Vagina (tissue), 2 donors: ENCODE results near the gene RBM4. TPM values are rescaled to one million over a fixed set of nuclear protein-coding genes. Genes with fewer than 3 reads are reported as not detected.

Source experiments
- DNase-seq, 2 donors: peaks; one replicate each; pipeline ENCODE4 v3.0.0-alpha.2; 2017; ENCODE audit errors: extremely low spot score in 2 of 2
- H3K27ac ChIP-seq: fragments of 200-600 bp; sonication (generic); one replicate; pipeline ENCODE4 v1.5.1; 2019
- H3K27me3 ChIP-seq: fragments of 200-600 bp; sonication (generic); one replicate; pipeline ENCODE4 v1.5.1; 2019
- H3K36me3 ChIP-seq, 2 donors: fragments of 200-600 bp; sonication (generic); one replicate each; pipeline ENCODE4 v1.5.1; 2017 to 2019
- H3K4me1 ChIP-seq: fragments of 200-600 bp; sonication (generic); one replicate; pipeline ENCODE4 v1.5.1; 2019
- H3K4me3 ChIP-seq, 2 donors: fragments of 200-600 bp; sonication (generic); 1 replicate in 1 of 2; 2 replicates in 1 of 2; pipeline ENCODE4 v1.5.1; 2016 to 2019
- H3K9me3 ChIP-seq: fragments of 200-600 bp; sonication (generic); one replicate; pipeline ENCODE4 v1.5.1; 2019
- POLR2A ChIP-seq, 2 donors: fragments of 450-650 bp; IDR thresholded peaks; one replicate each; pipeline ENCODE4 v1.6.1; 2017; ENCODE audit warnings: antibody characterized with exemption in 2 of 2, mild to moderate bottlenecking in 2 of 2, moderate library complexity in 2 of 2
- POLR2AphosphoS5 ChIP-seq, 2 donors: sonication (generic); formaldehyde crosslinking; IDR thresholded peaks; one replicate each; pipeline ENCODE4 v1.9.0; 2017; ENCODE audit warnings: antibody characterized with exemption in 2 of 2, mild to moderate bottlenecking in 2 of 2, low read depth in 1 of 2; ENCODE audit not compliant: insufficient read depth in 1 of 2
- intact Hi-C: fragments of 100-400 bp; cut with DNase I; formaldehyde crosslinking; loops from one replicate; pipeline ENCODE4 v1.15.1; 2023
- total RNA-seq: library from RNA; depleted of rRNA; stranded (reverse); fragments of >200 nt; gene quantifications from one replicate; pipeline ENCODE4 v1.2.3, GENCODE V29; 2016
- TF ChIP-seq, protein P1 (sequence below), 3 experiments: fragments of 450-650 bp in 2 of 3; fragments of 200-600 bp in 1 of 3; sonication (generic) in 1 of 3; IDR thresholded peaks; one replicate each; pipeline ENCODE4 v1.5.1; 2017 to 2019; ENCODE audit warnings: antibody characterized with exemption in 3 of 3, mild to moderate bottlenecking in 2 of 3, moderate library complexity in 2 of 3

RBM4 gene
- total RNA-seq, 1 donor from 2014 or later: 61.1 TPM

DNA sequence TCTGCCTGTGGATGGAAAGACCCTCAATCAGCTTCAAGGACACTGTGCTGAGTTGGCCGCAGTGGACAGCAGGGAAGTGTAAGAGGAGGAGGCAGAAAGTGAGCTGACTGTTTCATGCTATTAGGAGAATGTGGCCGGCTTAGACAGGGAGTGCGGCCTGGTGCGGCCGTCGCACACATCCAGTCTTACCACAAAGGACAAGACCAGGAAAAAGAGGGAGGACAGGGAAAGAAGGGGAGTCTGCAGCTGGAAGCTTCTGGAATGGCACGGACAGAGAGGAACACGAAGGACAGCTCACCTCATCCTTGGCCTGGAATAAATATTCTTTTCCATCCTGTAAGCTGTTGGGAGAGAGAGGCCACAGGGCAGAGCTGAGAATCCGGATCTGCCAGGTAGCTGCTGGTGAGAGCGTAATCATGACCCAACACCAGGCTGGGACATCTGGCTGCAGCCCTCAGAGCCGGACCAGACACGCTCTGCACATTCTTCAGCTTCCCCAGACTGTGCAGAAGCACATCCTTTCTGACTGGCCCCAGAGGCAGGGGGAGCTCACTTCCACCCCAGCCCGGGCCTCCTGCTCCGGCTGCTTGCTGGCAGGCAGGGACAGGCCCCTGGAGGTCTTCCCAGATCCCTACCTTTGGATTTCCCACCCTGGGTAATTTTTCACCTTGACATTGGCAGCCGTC, 47.7 kb downstream of the RBM4 start:
- peak in 1 of 2 donors; percentile 85 for DNase-seq
- H3K27ac ChIP-seq: peak overlapping the region; percentile 72

DNA sequence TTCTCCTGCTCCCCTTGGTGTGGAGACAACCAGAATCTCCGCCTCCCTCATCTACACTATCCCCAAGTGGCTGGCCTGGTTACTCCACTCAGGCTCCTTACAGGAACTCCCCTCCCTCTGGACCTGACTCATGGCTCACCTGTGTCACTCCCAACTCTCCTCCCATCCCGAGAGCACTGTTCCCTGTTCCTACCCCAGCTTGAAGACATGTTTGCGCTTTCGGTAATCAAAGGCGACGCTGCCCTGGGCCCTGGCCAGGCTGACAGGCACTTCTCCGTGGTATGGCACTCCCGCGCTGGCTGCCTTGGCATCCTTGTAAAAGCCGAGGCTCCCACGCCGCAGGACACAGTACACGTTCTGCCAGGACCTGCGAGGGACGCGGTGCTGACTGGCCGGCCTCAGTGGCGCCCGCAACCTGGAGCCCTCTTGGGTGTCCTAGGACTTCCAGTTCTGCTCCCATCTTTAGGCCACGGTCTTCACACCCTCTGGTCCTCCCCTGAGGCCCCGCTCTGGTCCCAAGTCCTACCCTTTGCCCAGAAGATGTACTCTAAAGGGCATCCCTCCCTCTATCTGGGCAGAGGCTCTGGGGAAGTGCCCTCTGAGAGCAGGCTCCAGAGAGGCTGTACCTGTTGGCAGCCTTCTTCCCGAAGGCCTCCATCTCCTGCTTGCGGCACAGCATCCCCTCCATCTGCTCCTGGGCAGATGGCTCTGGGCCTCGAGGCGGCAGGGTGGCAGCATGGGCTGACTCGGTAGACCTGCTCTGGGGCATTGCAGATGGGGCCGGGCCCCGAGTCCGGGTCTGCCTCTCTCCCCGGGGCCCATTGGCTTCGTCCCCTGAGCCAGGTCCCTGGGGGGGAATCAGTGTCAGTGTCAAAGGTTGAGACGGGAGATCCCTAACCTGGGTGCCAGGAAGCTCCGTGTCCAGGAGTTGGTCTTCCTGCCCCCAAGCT, 48.6 kb downstream of the RBM4 start:
- no peak for DNase-seq
- peak overlapping the region; percentile 72 for H3K27ac ChIP-seq
- no peaks in the 10 kb centered on the region for H3K9me3 ChIP-seq
- intact Hi-C loops: loop anchor here (5.0 to 10.0 kb wide), 2 partner anchors 150 to 282 kb away; no protein-coding TSS in a partner anchor
- peaks cover 15% of the 10 kb centered on the region for H3K4me1 ChIP-seq
- TF ChIP-seq POLR2AphosphoS5 (IDR thresholded peaks at IDR 0.05; ENCODE audit: insufficient read depth in 1 of 2, low read depth in 1 of 2) (peak in 1 of 2 donors; percentile 18), POLR2A (IDR thresholded peaks at IDR 0.05) (no peak)
- H3K4me3 ChIP-seq: no peak overlapping the region
- no peaks in the 10 kb centered on the region for H3K27me3 ChIP-seq
- H3K36me3 ChIP-seq: no peaks in the 10 kb centered on the region

More for the DNA sequence above, 47.7 kb downstream of the RBM4 start:
- no peaks in the 10 kb centered on the region for H3K27me3 ChIP-seq
- peaks cover 15% of the 10 kb centered on the region for H3K4me1 ChIP-seq
- H3K36me3 ChIP-seq: no peaks in the 10 kb centered on the region
- TF ChIP-seq, protein P1, sequence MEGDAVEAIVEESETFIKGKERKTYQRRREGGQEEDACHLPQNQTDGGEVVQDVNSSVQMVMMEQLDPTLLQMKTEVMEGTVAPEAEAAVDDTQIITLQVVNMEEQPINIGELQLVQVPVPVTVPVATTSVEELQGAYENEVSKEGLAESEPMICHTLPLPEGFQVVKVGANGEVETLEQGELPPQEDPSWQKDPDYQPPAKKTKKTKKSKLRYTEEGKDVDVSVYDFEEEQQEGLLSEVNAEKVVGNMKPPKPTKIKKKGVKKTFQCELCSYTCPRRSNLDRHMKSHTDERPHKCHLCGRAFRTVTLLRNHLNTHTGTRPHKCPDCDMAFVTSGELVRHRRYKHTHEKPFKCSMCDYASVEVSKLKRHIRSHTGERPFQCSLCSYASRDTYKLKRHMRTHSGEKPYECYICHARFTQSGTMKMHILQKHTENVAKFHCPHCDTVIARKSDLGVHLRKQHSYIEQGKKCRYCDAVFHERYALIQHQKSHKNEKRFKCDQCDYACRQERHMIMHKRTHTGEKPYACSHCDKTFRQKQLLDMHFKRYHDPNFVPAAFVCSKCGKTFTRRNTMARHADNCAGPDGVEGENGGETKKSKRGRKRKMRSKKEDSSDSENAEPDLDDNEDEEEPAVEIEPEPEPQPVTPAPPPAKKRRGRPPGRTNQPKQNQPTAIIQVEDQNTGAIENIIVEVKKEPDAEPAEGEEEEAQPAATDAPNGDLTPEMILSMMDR (IDR thresholded peaks at IDR 0.05): no peak
- TF ChIP-seq POLR2A (IDR thresholded peaks at IDR 0.05) (no peak), POLR2AphosphoS5 (IDR thresholded peaks at IDR 0.05; ENCODE audit: insufficient read depth in 1 of 2, low read depth in 1 of 2) (peak in 1 of 2 donors; percentile 27)
- intact Hi-C loops: loop anchor here (5.0 to 10.0 kb wide), 2 partner anchors 151 to 281 kb away; no protein-coding TSS in a partner anchor
- no peaks in the 10 kb centered on the region for H3K9me3 ChIP-seq
- H3K4me3 ChIP-seq: no peak overlapping the region

- H3K27me3 ChIP-seq: no peaks in the 10 kb centered on the region
- no peak overlapping the region for H3K27ac ChIP-seq
- no peaks in the 10 kb centered on the region for H3K9me3 ChIP-seq
- no peak for TF ChIP-seq POLR2AphosphoS5 (IDR thresholded peaks at IDR 0.05; ENCODE audit: insufficient read depth in 1 of 2, low read depth in 1 of 2)
- TF ChIP-seq, protein P1 (IDR thresholded peaks at IDR 0.05): no peak
- TF ChIP-seq POLR2A (IDR thresholded peaks at IDR 0.05): no peak
- H3K4me3 ChIP-seq: no peak overlapping the region
- intact Hi-C loops: loop anchor here (5.0 to 10.0 kb wide), 2 partner anchors 149 to 283 kb away; no protein-coding TSS in a partner anchor
- H3K36me3 ChIP-seq: no peaks in the 10 kb centered on the region
- peaks cover 15% of the 10 kb centered on the region for H3K4me1 ChIP-seq
- no peak for DNase-seq
Observed at GRCh38 chr11:66687831-66688281, 49.4 kb downstream of the RBM4 start.

DNA sequence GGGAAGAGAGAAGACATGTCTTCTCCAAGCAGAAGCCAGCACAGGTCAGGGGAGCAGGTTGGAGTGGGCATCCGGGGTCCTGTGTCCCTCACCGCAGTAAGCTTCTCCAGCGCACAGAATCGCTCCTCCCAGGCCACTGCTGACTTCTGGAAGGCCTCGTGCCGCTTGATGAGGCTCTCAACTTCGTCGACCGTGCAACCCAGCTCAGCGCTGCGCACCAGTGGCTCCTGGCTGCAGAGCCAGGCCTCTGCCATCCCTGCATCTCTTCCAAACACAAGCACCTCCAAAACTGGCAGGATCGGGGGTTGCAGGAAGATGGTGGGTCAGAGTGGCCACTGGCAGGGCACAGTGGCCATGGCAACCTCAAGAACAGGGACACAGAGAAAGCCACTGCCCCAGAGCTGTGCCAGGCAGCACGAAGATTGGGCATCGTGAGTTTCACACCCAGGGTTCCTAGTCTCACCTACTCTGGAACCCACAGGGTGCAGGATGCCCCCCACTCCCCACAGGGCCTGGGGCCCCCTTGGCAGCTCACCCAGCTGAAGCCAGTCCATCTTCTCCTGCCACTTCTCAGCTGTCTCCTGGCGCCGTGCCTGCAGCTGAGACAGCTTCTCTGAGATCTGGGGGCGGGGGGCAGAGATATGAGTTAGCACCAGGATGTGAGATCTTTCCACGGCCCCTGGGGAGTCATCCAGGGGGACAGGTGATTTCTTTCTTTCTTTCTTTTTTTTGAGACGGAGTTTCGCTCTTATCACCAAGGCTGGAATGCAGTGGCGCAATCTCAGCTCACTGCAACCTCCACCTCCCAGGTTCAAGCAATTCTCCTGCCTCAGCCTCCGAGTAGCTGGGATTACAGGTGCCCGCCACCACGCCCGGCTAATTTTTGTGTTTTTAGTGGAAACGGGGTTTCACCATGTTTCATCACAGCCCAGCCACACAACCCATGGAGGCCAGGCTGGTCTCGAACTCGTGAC, 50.3 kb downstream of the RBM4 start:
- Histone ChIP-seq H3K9me3 (no peaks in the 10 kb centered on the region), H3K36me3 (no peaks in the 10 kb centered on the region), H3K4me3 (no peak overlapping the region), H3K4me1 (peaks cover 15% of the 10 kb centered on the region), H3K27me3 (no peaks in the 10 kb centered on the region), H3K27ac (no peak overlapping the region)
- DNase-seq: no peak
- TF ChIP-seq POLR2AphosphoS5 (IDR thresholded peaks at IDR 0.05; ENCODE audit: insufficient read depth in 1 of 2, low read depth in 1 of 2) (no peak), POLR2A (IDR thresholded peaks at IDR 0.05) (no peak)
- TF ChIP-seq, protein P1 (IDR thresholded peaks at IDR 0.05): no peak
- intact Hi-C loops: loop anchor here (5.0 to 10.0 kb wide), 2 partner anchors 148 to 284 kb away; no protein-coding TSS in a partner anchor
